Body of pancreas (tissue), 4 donors: Measurements from ENCODE around the gene GNPDA2. TPM values are rescaled to one million over a fixed set of nuclear protein-coding genes. Genes with fewer than 3 reads are reported as not detected.

Experiments used
- ATAC-seq: fragments of 150-250 bp; one replicate; pipeline ENCODE4 v1.9.1; 2016
- DNase-seq, 4 donors: peaks; one replicate each; pipeline ENCODE4 v3.0.0-alpha.2; 2019
- H3K27ac ChIP-seq, 4 donors: fragments of 200-600 bp; sonication (generic); 1 replicate in 3 of 4; 2 replicates in 1 of 4; pipeline versions ENCODE4 v1.5.1 to v1.6.1; 2016 to 2019; ENCODE audit warnings: mild to moderate bottlenecking in 1 of 4, mixed read lengths in 1 of 4, moderate library complexity in 1 of 4
- H3K27me3 ChIP-seq, 2 donors: fragments of 200-600 bp; sonication (generic); one replicate each; pipeline ENCODE4 v1.6.0; 2016; ENCODE audit warnings: mild to moderate bottlenecking in 1 of 2
- H3K36me3 ChIP-seq, 2 donors: fragments of 200-600 bp; sonication (generic); replicated peaks in 1 of 2; 2 replicates each; pipeline ENCODE4 v1.5.1; 2016; ENCODE audit warnings: low read depth in 2 of 2; ENCODE audit not compliant: insufficient read depth in 1 of 2
- H3K4me1 ChIP-seq: fragments of 200-600 bp; sonication (generic); one replicate; pipeline ENCODE4 v1.6.0; 2016
- H3K4me3 ChIP-seq, 2 donors: fragments of 200-600 bp; sonication (generic); 1 replicate in 1 of 2; 2 replicates in 1 of 2; pipeline ENCODE4 v1.5.1; 2016 to 2019
- H3K9me3 ChIP-seq, 3 donors: fragments of 200-600 bp; sonication (generic); 1 replicate in 2 of 3; 2 replicates in 1 of 3; pipeline ENCODE4 v1.5.1; 2016
- CTCF ChIP-seq, 7 experiments: fragments of 450-650 bp in 4 of 7; fragments of 200-600 bp in 3 of 7; sonication (generic) in 3 of 7; IDR thresholded peaks; one replicate each; pipeline ENCODE4 v1.5.1; 2016 to 2019; ENCODE audit warnings: antibody characterized with exemption in 7 of 7
- POLR2A ChIP-seq, 3 donors: fragments of 450-650 bp; IDR thresholded peaks; one replicate each; pipeline ENCODE4 v1.6.1; 2016; ENCODE audit warnings: antibody characterized with exemption in 3 of 3, mild to moderate bottlenecking in 2 of 3
- WGBS, 2 donors: methylation state at CpG; one replicate each; pipeline ENCODE4 v1.1.5; 2017; 5-methylcytosine and 5-hydroxymethylcytosine counted together
- intact Hi-C: fragments of 100-400 bp; cut with DNase I; formaldehyde crosslinking; loops from one replicate; pipeline ENCODE4 v1.15.1; 2023
- total RNA-seq, 2 donors: library from RNA; depleted of rRNA; stranded (reverse); fragments of >200 nt; gene quantifications; one replicate each; pipeline ENCODE4 v1.1.0, GENCODE V29; 2016

Gene GNPDA2
- total RNA-seq, 2 donors from 2014 or later = 8.6 to 17.6 TPM

GRCh38 chr4:44668526-44668925 is 57.8 kb downstream of the GNPDA2 start:
- H3K4me3 ChIP-seq = no peak overlapping the region
- DNase-seq (no peak), ATAC-seq (no peak)
- intact Hi-C loops = no loop called here
- H3K36me3 ChIP-seq = no peaks in the 10 kb centered on the region
- WGBS, 2 donors = 42 to 51% methylated on average over 2 of the region's 2 CpGs
- no peaks in the 10 kb centered on the region for H3K4me1 ChIP-seq
- no peaks in the 10 kb centered on the region for H3K9me3 ChIP-seq
- no peaks in the 10 kb centered on the region for H3K27me3 ChIP-seq
- H3K27ac ChIP-seq = no peak overlapping the region
- TF ChIP-seq CTCF (IDR thresholded peaks at IDR 0.05) (no peak), POLR2A (IDR thresholded peaks at IDR 0.05) (no peak)

GRCh38 chr4:44663539-44664263 is 62.7 kb downstream of the GNPDA2 start:
- TF ChIP-seq POLR2A (IDR thresholded peaks at IDR 0.05) = no peak
- no peak for TF ChIP-seq CTCF (IDR thresholded peaks at IDR 0.05)
- Histone ChIP-seq H3K27ac (no peak overlapping the region), H3K27me3 (no peaks in the 10 kb centered on the region), H3K4me3 (no peak overlapping the region), H3K9me3 (no peaks in the 10 kb centered on the region), H3K36me3 (no peaks in the 10 kb centered on the region), H3K4me1 (no peaks in the 10 kb centered on the region)
- 76 to 90% methylated on average over 16 to 19 of the region's 20 CpGs for WGBS, 2 donors
- intact Hi-C loops = no loop called here
- ATAC-seq = no peak
- DNase-seq = no peak

- intact Hi-C loops = no loop called here
- Histone ChIP-seq H3K27ac (no peak overlapping the region), H3K27me3 (no peaks in the 10 kb centered on the region), H3K4me3 (no peak overlapping the region), H3K9me3 (no peaks in the 10 kb centered on the region), H3K36me3 (no peaks in the 10 kb centered on the region), H3K4me1 (no peaks in the 10 kb centered on the region)
- no peak for TF ChIP-seq CTCF (IDR thresholded peaks at IDR 0.05)
- TF ChIP-seq POLR2A (IDR thresholded peaks at IDR 0.05) = no peak
- ATAC-seq (no peak), DNase-seq (no peak)
- WGBS, 2 donors = 39 to 51% methylated on average over 2 of the region's 2 CpGs
Observed at GRCh38 chr4:44662623-44663005, 63.7 kb downstream of the GNPDA2 start.

GRCh38 chr4:44661940-44662622 is 64.3 kb downstream of the GNPDA2 start:
- Histone ChIP-seq H3K36me3 (no peaks in the 10 kb centered on the region), H3K4me1 (no peaks in the 10 kb centered on the region), H3K27ac (no peak overlapping the region), H3K4me3 (no peak overlapping the region), H3K9me3 (no peaks in the 10 kb centered on the region), H3K27me3 (no peaks in the 10 kb centered on the region)
- DNase-seq (no peak), ATAC-seq (no peak)
- intact Hi-C loops = no loop called here
- no peak for TF ChIP-seq POLR2A (IDR thresholded peaks at IDR 0.05)
- no peak for TF ChIP-seq CTCF (IDR thresholded peaks at IDR 0.05)
- WGBS, 2 donors = 56 to 78% methylated on average over 1 of the region's 1 CpG
